ENCODE measurements around the gene NHLH2.

The NHLH2 gene

GRCh38 chr1:115805597-115805996 is 35.3 kb downstream of the NHLH2 start:
- TF ChIP-seq CTCF (conservative IDR thresholded peaks at IDR 0.05; ENCODE audit: low read length), result no peak
- H3K4me3 ChIP-seq (ENCODE audit: low read length), result no peak overlapping the region
- DNase-seq (ENCODE audit: low read depth), result no peak

GRCh38 chr1:115802416-115802815 is 38.5 kb downstream of the NHLH2 start:
- no peak for DNase-seq (ENCODE audit: low read depth)
- no peak overlapping the region for H3K4me3 ChIP-seq (ENCODE audit: low read length)
- no peak for TF ChIP-seq CTCF (conservative IDR thresholded peaks at IDR 0.05; ENCODE audit: low read length)

- TF ChIP-seq CTCF (conservative IDR thresholded peaks at IDR 0.05; ENCODE audit: low read length), result no peak
- H3K4me3 ChIP-seq (ENCODE audit: low read length), result no peak overlapping the region
- DNase-seq (ENCODE audit: low read depth), result no peak
Observed at GRCh38 chr1:115797486-115797885, 43.4 kb downstream of the NHLH2 start.

GRCh38 chr1:115796897-115797296 is 44.0 kb downstream of the NHLH2 start:
- TF ChIP-seq CTCF (conservative IDR thresholded peaks at IDR 0.05; ENCODE audit: low read length), result no peak
- no peak for DNase-seq (ENCODE audit: low read depth)
- H3K4me3 ChIP-seq (ENCODE audit: low read length), result no peak overlapping the region

GRCh38 chr1:115796036-115796435 is 44.9 kb downstream of the NHLH2 start:
- DNase-seq (ENCODE audit: low read depth), result no peak
- TF ChIP-seq CTCF (conservative IDR thresholded peaks at IDR 0.05; ENCODE audit: low read length), result no peak
- H3K4me3 ChIP-seq (ENCODE audit: low read length), result no peak overlapping the region

- no peak for TF ChIP-seq CTCF (conservative IDR thresholded peaks at IDR 0.05; ENCODE audit: low read length)
- no peak for DNase-seq (ENCODE audit: low read depth)
- H3K4me3 ChIP-seq (ENCODE audit: low read length), result no peak overlapping the region
Observed at GRCh38 chr1:115794976-115795639, 45.8 kb downstream of the NHLH2 start.

- no peak overlapping the region for H3K4me3 ChIP-seq (ENCODE audit: low read length)
- no peak for TF ChIP-seq CTCF (conservative IDR thresholded peaks at IDR 0.05; ENCODE audit: low read length)
- DNase-seq (ENCODE audit: low read depth), result no peak
Observed at GRCh38 chr1:115793162-115793561, 47.8 kb downstream of the NHLH2 start.
